ENCODE data around the gene ACOT7.

ACOT7 gene

DNA sequence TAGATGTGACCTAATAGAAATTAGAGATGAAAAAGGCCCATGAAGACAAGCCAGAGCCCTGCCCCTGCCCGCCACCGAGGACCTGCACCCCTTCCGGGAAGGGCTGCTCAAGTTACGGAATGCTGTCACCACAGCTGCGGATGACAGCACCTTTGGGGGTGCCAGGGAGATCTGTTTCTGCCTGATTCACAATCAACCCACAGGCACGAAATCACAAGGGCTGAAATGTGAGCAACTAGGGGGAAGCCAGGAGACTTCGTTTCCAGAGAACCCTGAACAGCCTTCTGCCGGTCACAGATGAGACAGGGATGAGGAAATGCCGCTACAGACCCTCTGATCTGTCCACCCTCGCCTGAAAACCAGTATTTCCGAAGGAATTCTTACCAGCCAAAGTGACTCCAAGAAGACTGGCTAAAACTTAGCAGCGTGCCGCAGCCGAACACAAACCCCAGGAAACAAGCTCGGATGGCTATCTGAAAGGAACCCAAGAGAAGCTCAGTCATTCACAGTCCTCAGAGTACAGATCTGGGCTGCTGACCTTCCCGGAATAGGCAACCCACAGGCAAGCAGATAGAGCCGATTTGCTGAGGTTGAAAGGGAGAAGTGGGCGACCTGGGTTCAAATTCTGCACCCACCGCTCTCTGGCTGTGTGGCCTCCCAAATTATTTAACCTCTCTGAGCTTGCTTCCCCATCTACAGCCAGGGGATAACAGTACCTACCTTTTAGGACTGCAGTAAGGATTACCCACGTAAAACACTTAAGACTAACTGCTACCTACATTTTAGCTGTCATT lies 158.9 kb downstream of the ACOT7 start:
- peak overlapping the region; percentile 82 for H3K4me2 ChIP-seq (ENCODE audit: low read length)
- peaks cover 16% of the 10 kb centered on the region for H3K4me1 ChIP-seq (ENCODE audit: control insufficient read depth, low read length)
- H3K9me2 ChIP-seq (replicated peaks; ENCODE audit: control insufficient read depth, low read length): no peaks in the 10 kb centered on the region
- H4K20me1 ChIP-seq (ENCODE audit: control insufficient read depth, insufficient read depth, low read depth, low read length): no peaks in the 10 kb centered on the region
- H3K27me3 ChIP-seq (ENCODE audit: control insufficient read depth, low read length): peaks cover 8% of the 10 kb centered on the region
- H3K79me2 ChIP-seq (ENCODE audit: control insufficient read depth, low read length): peaks cover 50% of the 10 kb centered on the region
- TF ChIP-seq, protein P1, sequence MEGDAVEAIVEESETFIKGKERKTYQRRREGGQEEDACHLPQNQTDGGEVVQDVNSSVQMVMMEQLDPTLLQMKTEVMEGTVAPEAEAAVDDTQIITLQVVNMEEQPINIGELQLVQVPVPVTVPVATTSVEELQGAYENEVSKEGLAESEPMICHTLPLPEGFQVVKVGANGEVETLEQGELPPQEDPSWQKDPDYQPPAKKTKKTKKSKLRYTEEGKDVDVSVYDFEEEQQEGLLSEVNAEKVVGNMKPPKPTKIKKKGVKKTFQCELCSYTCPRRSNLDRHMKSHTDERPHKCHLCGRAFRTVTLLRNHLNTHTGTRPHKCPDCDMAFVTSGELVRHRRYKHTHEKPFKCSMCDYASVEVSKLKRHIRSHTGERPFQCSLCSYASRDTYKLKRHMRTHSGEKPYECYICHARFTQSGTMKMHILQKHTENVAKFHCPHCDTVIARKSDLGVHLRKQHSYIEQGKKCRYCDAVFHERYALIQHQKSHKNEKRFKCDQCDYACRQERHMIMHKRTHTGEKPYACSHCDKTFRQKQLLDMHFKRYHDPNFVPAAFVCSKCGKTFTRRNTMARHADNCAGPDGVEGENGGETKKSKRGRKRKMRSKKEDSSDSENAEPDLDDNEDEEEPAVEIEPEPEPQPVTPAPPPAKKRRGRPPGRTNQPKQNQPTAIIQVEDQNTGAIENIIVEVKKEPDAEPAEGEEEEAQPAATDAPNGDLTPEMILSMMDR (IDR thresholded peaks at IDR 0.05; ENCODE audit: low read depth, low read length, poor library complexity, severe bottlenecking): no peak
- no peak for TF ChIP-seq EZH2phosphoT487 (IDR thresholded peaks at IDR 0.05; ENCODE audit: borderline replicate concordance, low read length)
- peak overlapping the region; percentile 38 for H3K27ac ChIP-seq (ENCODE audit: low read depth, low read length)
- no peaks in the 10 kb centered on the region for H3K9me3 ChIP-seq (ENCODE audit: control insufficient read depth, insufficient read depth, low read length)
- peak overlapping the region; percentile 93 for H3K4me3 ChIP-seq (ENCODE audit: low read length)
- H3F3A ChIP-seq (ENCODE audit: control insufficient read depth, insufficient read depth): no peaks in the 10 kb centered on the region
- peaks cover 52% of the 10 kb centered on the region for H3K36me3 ChIP-seq (ENCODE audit: control insufficient read depth, low read length)

DNA sequence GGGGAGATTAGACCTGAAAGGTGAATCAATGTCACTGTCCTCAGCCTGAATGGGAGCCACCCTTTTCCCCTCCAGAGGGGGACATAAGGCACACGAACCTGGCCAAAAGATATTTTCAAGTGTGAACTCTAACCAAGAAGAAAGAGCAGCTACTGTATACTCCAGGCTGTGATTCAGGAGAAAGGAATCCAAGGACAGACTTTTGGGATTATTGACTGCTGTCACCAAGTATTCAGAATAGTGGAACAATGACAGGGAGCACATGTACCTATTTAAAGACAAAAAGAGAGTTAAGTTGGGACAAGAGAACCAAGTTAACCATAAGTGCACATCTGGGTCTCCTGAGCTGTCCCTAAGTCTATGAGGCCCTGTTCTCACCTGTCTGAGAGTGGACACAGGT lies 160.2 kb downstream of the ACOT7 start:
- H3K9me2 ChIP-seq (replicated peaks; ENCODE audit: control insufficient read depth, low read length): no peaks in the 10 kb centered on the region
- H3K79me2 ChIP-seq (ENCODE audit: control insufficient read depth, low read length): peaks cover 56% of the 10 kb centered on the region
- TF ChIP-seq, protein P1 (IDR thresholded peaks at IDR 0.05; ENCODE audit: low read depth, low read length, poor library complexity, severe bottlenecking): no peak
- TF ChIP-seq EZH2phosphoT487 (IDR thresholded peaks at IDR 0.05; ENCODE audit: borderline replicate concordance, low read length): no peak
- H3F3A ChIP-seq (ENCODE audit: control insufficient read depth, insufficient read depth): no peaks in the 10 kb centered on the region
- no peak overlapping the region for H3K27ac ChIP-seq (ENCODE audit: low read depth, low read length)
- H3K9me3 ChIP-seq (ENCODE audit: control insufficient read depth, insufficient read depth, low read length): no peaks in the 10 kb centered on the region
- no peak overlapping the region for H3K4me2 ChIP-seq (ENCODE audit: low read length)
- peaks cover 60% of the 10 kb centered on the region for H3K36me3 ChIP-seq (ENCODE audit: control insufficient read depth, low read length)
- H3K4me3 ChIP-seq (ENCODE audit: low read length): no peak overlapping the region
- no peaks in the 10 kb centered on the region for H3K27me3 ChIP-seq (ENCODE audit: control insufficient read depth, low read length)
- H3K4me1 ChIP-seq (ENCODE audit: control insufficient read depth, low read length): peaks cover 16% of the 10 kb centered on the region
- no peaks in the 10 kb centered on the region for H4K20me1 ChIP-seq (ENCODE audit: control insufficient read depth, insufficient read depth, low read depth, low read length)

GRCh38 chr1:6225651-6226050 lies 167.9 kb downstream of the ACOT7 start:
- no peak overlapping the region for H3K27ac ChIP-seq (ENCODE audit: low read depth, low read length)
- H3K4me1 ChIP-seq (ENCODE audit: control insufficient read depth, low read length): no peaks in the 10 kb centered on the region

More at GRCh38 chr1:6225651-6226050, 167.9 kb downstream of the ACOT7 start:
- Histone ChIP-seq H3K9me2 (replicated peaks; ENCODE audit: control insufficient read depth, low read length) (no peaks in the 10 kb centered on the region), H3K4me3 (ENCODE audit: low read length) (no peak overlapping the region), H3K36me3 (ENCODE audit: control insufficient read depth, low read length) (peaks cover 81% of the 10 kb centered on the region), H3K79me2 (ENCODE audit: control insufficient read depth, low read length) (peaks cover 35% of the 10 kb centered on the region), H3K4me2 (ENCODE audit: low read length) (no peak overlapping the region), H3F3A (ENCODE audit: control insufficient read depth, insufficient read depth) (no peaks in the 10 kb centered on the region; the same call in 1 of the 2 replicates), H4K20me1 (ENCODE audit: control insufficient read depth, insufficient read depth, low read depth, low read length) (peaks cover 8% of the 10 kb centered on the region; the same call in 1 of the 2 replicates), H3K9me3 (ENCODE audit: control insufficient read depth, insufficient read depth, low read length) (no peaks in the 10 kb centered on the region), H3K27me3 (ENCODE audit: control insufficient read depth, low read length) (no peaks in the 10 kb centered on the region)
- TF ChIP-seq, protein P1 (IDR thresholded peaks at IDR 0.05; ENCODE audit: low read depth, low read length, poor library complexity, severe bottlenecking): no peak
- TF ChIP-seq EZH2phosphoT487 (IDR thresholded peaks at IDR 0.05; ENCODE audit: borderline replicate concordance, low read length): no peak
